Keratinocyte (primary cell): ENCODE measurements around the gene SUMO4. TPM values are rescaled to one million over a fixed set of nuclear protein-coding genes. Genes with fewer than 3 reads are reported as not detected.

ENCODE experiments used
- DNase-seq: peaks from one replicate; pipeline ENCODE4 v3.0.0-alpha.2; 2011; ENCODE audit warnings: low read depth, missing footprints, low spot score
- FAIRE-seq: peaks from 2 replicates; lab custom pipeline; 2011; peaks lifted over from hg19 to GRCh38; lab: Jason Lieb, UNC
- H2AFZ ChIP-seq: 2 replicates; pipeline ENCODE4 v1.6.0; 2012; ENCODE audit warnings: low read length, control low read depth, inconsistent platforms; ENCODE audit not compliant: control insufficient read depth
- H3K27ac ChIP-seq: 2 replicates; pipeline ENCODE4 v1.5.1; 2011; ENCODE audit warnings: low read length; ENCODE audit not compliant: control insufficient read depth, insufficient read depth
- H3K27me3 ChIP-seq: 3 replicates; pipeline ENCODE4 v1.6.0; 2011; ENCODE audit warnings: low read length; ENCODE audit not compliant: control insufficient read depth, insufficient read depth; ENCODE audit errors: extremely low read depth
- H3K36me3 ChIP-seq, 2 experiments: 2 replicates in 1 of 2; 3 replicates in 1 of 2; pipeline ENCODE4 v1.5.1; 2011; ENCODE audit warnings: low read length in 2 of 2, mild to moderate bottlenecking in 1 of 2; ENCODE audit not compliant: control insufficient read depth in 2 of 2, insufficient read depth in 2 of 2; ENCODE audit errors: extremely low read depth in 1 of 2
- H3K4me1 ChIP-seq: 3 replicates; pipeline ENCODE4 v1.5.1; 2011; ENCODE audit warnings: low read length; ENCODE audit not compliant: control insufficient read depth, insufficient read depth; ENCODE audit errors: extremely low read depth
- H3K4me2 ChIP-seq: 3 replicates; pipeline ENCODE4 v1.6.0; 2011; ENCODE audit warnings: low read depth, low read length; ENCODE audit not compliant: control insufficient read depth, insufficient read depth; ENCODE audit errors: extremely low read depth
- H3K4me3 ChIP-seq, 3 experiments: fragments of 200-600 bp in 1 of 3; sonication (generic) in 1 of 3; 2 replicates in 2 of 3; 3 replicates in 1 of 3; pipeline ENCODE4 v1.5.1; 2011 to 2016; ENCODE audit warnings: low read length in 3 of 3, mild to moderate bottlenecking in 3 of 3, control low read depth in 2 of 3, inconsistent platforms in 1 of 3, low read depth in 1 of 3, mixed read lengths in 1 of 3, mixed run types in 1 of 3, moderate library complexity in 1 of 3; ENCODE audit not compliant: control insufficient read depth in 2 of 3, insufficient read depth in 2 of 3; ENCODE audit errors: extremely low read depth in 1 of 3
- H3K79me2 ChIP-seq: 2 replicates; pipeline ENCODE4 v1.6.0; 2012; ENCODE audit warnings: low read length; ENCODE audit not compliant: control insufficient read depth, insufficient read depth
- H3K9ac ChIP-seq: 3 replicates; pipeline ENCODE4 v1.6.0; 2011; ENCODE audit warnings: low read length; ENCODE audit not compliant: control insufficient read depth, insufficient read depth; ENCODE audit errors: extremely low read depth
- H3K9me1 ChIP-seq: 3 replicates; pipeline ENCODE4 v1.6.0; 2011; ENCODE audit warnings: low read length; ENCODE audit not compliant: control insufficient read depth, insufficient read depth; ENCODE audit errors: extremely low read depth
- H3K9me3 ChIP-seq: 2 replicates; pipeline ENCODE4 v1.5.1; 2012; ENCODE audit warnings: low read depth, low read length; ENCODE audit not compliant: control insufficient read depth
- H4K20me1 ChIP-seq: 3 replicates; pipeline ENCODE4 v1.6.0; 2011; ENCODE audit warnings: low read length; ENCODE audit not compliant: control insufficient read depth, insufficient read depth; ENCODE audit errors: extremely low read depth
- CTCF ChIP-seq, 3 experiments: IDR thresholded peaks in 1 of 3; conservative IDR thresholded peaks in 1 of 3; optimal IDR thresholded peaks in 1 of 3; 2 replicates in 2 of 3; 3 replicates in 1 of 3; pipeline versions ENCODE3 to v1.5.1; 2011; ENCODE audit warnings: low read length in 3 of 3, mild to moderate bottlenecking in 3 of 3, moderate library complexity in 2 of 3, control low read depth in 1 of 3, inconsistent platforms in 1 of 3; ENCODE audit not compliant: insufficient read depth in 2 of 3; ENCODE audit errors: extremely low read depth in 1 of 3
- EZH2 ChIP-seq: IDR thresholded peaks from one replicate; pipeline ENCODE4 v1.6.1; 2012; ENCODE audit warnings: inconsistent platforms, mild to moderate bottlenecking, low read length, moderate library complexity
- dilution Hi-C: fragments of 300-500 bp; cut with MboI; formaldehyde crosslinking; loops from one replicate; pipeline ENCODE4 v1.7.0; 2020; ENCODE audit warnings: low sequenced_read_pairs; ENCODE audit not compliant: extremely low pct_ligation_motif_present
- polyA plus RNA-seq, 5 experiments: library from polyadenylated mRNA; depleted of rRNA in 3 of 5; stranded (reverse) in 3 of 5; stranded (forward) in 1 of 5; unstranded in 1 of 5; fragments of >200 nt; gene quantifications; 1 replicate in 1 of 5; 2 replicates in 3 of 5; 3 replicates in 1 of 5; pipeline versions ENCODE4 v1.2.1 to v1.2.3, GENCODE V29; 2011 to 2012; ENCODE audit warnings: missing spikeins in 2 of 5, low read depth in 1 of 5, low replicate concordance in 1 of 5

Gene SUMO4
- polyA plus RNA-seq, 1 donor (not counting 4 experiments of a cell fraction or from before 2014, with no cell fraction given), result 0.09 TPM

- dilution Hi-C loops, result loop anchor here (25.0 kb wide), 1 partner anchor 337 kb away; no protein-coding TSS in a partner anchor
- no peak for TF ChIP-seq CTCF (optimal IDR thresholded peaks at IDR 0.05 in 1 of 3, IDR thresholded peaks at IDR 0.05 in 1 of 3, conservative IDR thresholded peaks at IDR 0.05 in 1 of 3; ENCODE audit: extremely low read depth in 1 of 3, insufficient read depth in 2 of 3, low read length in 3 of 3)
- TF ChIP-seq EZH2, result no peak
- H3K9me3 ChIP-seq, result no peaks in the 10 kb centered on the region
- DNase-seq, result no peak
- H3K4me2 ChIP-seq, result no peak overlapping the region
- no peak overlapping the region for H3K4me3 ChIP-seq
- no peaks in the 10 kb centered on the region for H4K20me1 ChIP-seq
- H3K4me1 ChIP-seq, result no peaks in the 10 kb centered on the region
- no peak for FAIRE-seq
- H3K79me2 ChIP-seq, result no peaks in the 10 kb centered on the region
- no peak overlapping the region for H3K9ac ChIP-seq
- no peak overlapping the region for H2AFZ ChIP-seq
- H3K9me1 ChIP-seq, result no peaks in the 10 kb centered on the region
- no peaks in the 10 kb centered on the region for H3K36me3 ChIP-seq
- H3K27ac ChIP-seq, result no peak overlapping the region
- H3K27me3 ChIP-seq, result peaks cover 2% of the 10 kb centered on the region
Observed at GRCh38 chr6:149423964-149424440, 23.9 kb downstream of the SUMO4 start.

- TF ChIP-seq CTCF (optimal IDR thresholded peaks at IDR 0.05 in 1 of 3, IDR thresholded peaks at IDR 0.05 in 1 of 3, conservative IDR thresholded peaks at IDR 0.05 in 1 of 3; ENCODE audit: extremely low read depth in 1 of 3, insufficient read depth in 2 of 3, low read length in 3 of 3) (no peak), EZH2 (no peak)
- Histone ChIP-seq H3K4me3 (no peak overlapping the region), H3K27me3 (peaks cover 2% of the 10 kb centered on the region), H3K4me2 (no peak overlapping the region), H3K36me3 (no peaks in the 10 kb centered on the region), H3K27ac (no peak overlapping the region), H3K9ac (no peak overlapping the region), H3K79me2 (no peaks in the 10 kb centered on the region), H3K4me1 (no peaks in the 10 kb centered on the region), H4K20me1 (no peaks in the 10 kb centered on the region), H2AFZ (no peak overlapping the region), H3K9me3 (no peaks in the 10 kb centered on the region), H3K9me1 (no peaks in the 10 kb centered on the region)
- no peak for FAIRE-seq
- no peak for DNase-seq
- dilution Hi-C loops, result no loop called here
Observed at GRCh38 chr6:149425224-149425623, 25.2 kb downstream of the SUMO4 start.
